ENCODE data around the gene SLC4A3.
A peak's percentile ranks its signal among the peaks of the same experiment; 100 is the strongest.
"Not testable (repeated sequence)": the region's sequence is repeated elsewhere in the genome, so short reads cannot be mapped to it uniquely, and the experiment has no call there.

The SLC4A3 gene

GRCh38 chr2:219679571-219679970, 52.1 kb downstream of the SLC4A3 start:
- TF ChIP-seq CTCF (IDR thresholded peaks at IDR 0.05; ENCODE audit: low read depth, low read length, missing control alignments): no peak
- Histone ChIP-seq H3K27me3 (replicated peaks) (no peaks in the 10 kb centered on the region), H3K36me3 (replicated peaks) (no peaks in the 10 kb centered on the region), H3K4me3 (ENCODE audit: low read depth, low read length) (no peak overlapping the region), H3K27ac (no peak overlapping the region)
- in situ Hi-C loops (cut with HindIII; ENCODE audit: low pct_ligation_motif_present, low sequenced_read_pairs): no loop called here
- DNase-seq: no peak

GRCh38 chr2:219680958-219681693, 53.7 kb downstream of the SLC4A3 start:
- no peak for DNase-seq
- in situ Hi-C loops (cut with HindIII; ENCODE audit: low pct_ligation_motif_present, low sequenced_read_pairs): no loop called here
- Histone ChIP-seq H3K27me3 (replicated peaks) (no peaks in the 10 kb centered on the region), H3K27ac (no peak overlapping the region), H3K36me3 (replicated peaks) (no peaks in the 10 kb centered on the region), H3K4me3 (ENCODE audit: low read depth, low read length) (no peak overlapping the region)
- TF ChIP-seq CTCF (IDR thresholded peaks at IDR 0.05; ENCODE audit: low read depth, low read length, missing control alignments): no peak

- DNase-seq: no peak
- TF ChIP-seq CTCF (IDR thresholded peaks at IDR 0.05; ENCODE audit: low read depth, low read length, missing control alignments): no peak
- Histone ChIP-seq H3K4me3 (ENCODE audit: low read depth, low read length) (no peak overlapping the region), H3K27me3 (replicated peaks) (no peaks in the 10 kb centered on the region), H3K27ac (no peak overlapping the region), H3K36me3 (replicated peaks) (no peaks in the 10 kb centered on the region)
- in situ Hi-C loops (cut with HindIII; ENCODE audit: low pct_ligation_motif_present, low sequenced_read_pairs): no loop called here
Measured at GRCh38 chr2:219681694-219682300, 54.4 kb downstream of the SLC4A3 start.

GRCh38 chr2:219683474-219683873, 56.0 kb downstream of the SLC4A3 start:
- in situ Hi-C loops (cut with HindIII; ENCODE audit: low pct_ligation_motif_present, low sequenced_read_pairs); H3K4me3 ChIP-seq (ENCODE audit: low read depth, low read length); H3K27me3 ChIP-seq (replicated peaks); H3K27ac ChIP-seq; H3K36me3 ChIP-seq (replicated peaks); DNase-seq: not testable (repeated sequence)

GRCh38 chr2:219684721-219685689, 57.6 kb downstream of the SLC4A3 start:
- peak; percentile 79 for DNase-seq
- TF ChIP-seq CTCF (IDR thresholded peaks at IDR 0.05; ENCODE audit: low read depth, low read length, missing control alignments): no peak
- in situ Hi-C loops (cut with HindIII; ENCODE audit: low pct_ligation_motif_present, low sequenced_read_pairs): no loop called here
- peak overlapping the region; percentile 51 for H3K4me3 ChIP-seq (ENCODE audit: low read depth, low read length)
- H3K27me3 ChIP-seq (replicated peaks): no peaks in the 10 kb centered on the region
- no peaks in the 10 kb centered on the region for H3K36me3 ChIP-seq (replicated peaks)
- peak overlapping the region; percentile 76 for H3K27ac ChIP-seq

- Histone ChIP-seq H3K27ac (peak overlapping the region; percentile 77), H3K36me3 (replicated peaks) (no peaks in the 10 kb centered on the region), H3K27me3 (replicated peaks) (no peaks in the 10 kb centered on the region), H3K4me3 (ENCODE audit: low read depth, low read length) (no peak overlapping the region)
- in situ Hi-C loops (cut with HindIII; ENCODE audit: low pct_ligation_motif_present, low sequenced_read_pairs): no loop called here
- peak; percentile 74 for DNase-seq
- TF ChIP-seq CTCF (IDR thresholded peaks at IDR 0.05; ENCODE audit: low read depth, low read length, missing control alignments): no peak
Measured at GRCh38 chr2:219687272-219687671, 59.8 kb downstream of the SLC4A3 start.

All from brain microvascular endothelial cell (primary cell).